Measurements from ENCODE around the gene KIF26B.
"Not testable (repeated sequence)": the region's sequence is repeated elsewhere in the genome, so short reads cannot be mapped to it uniquely, and the experiment has no call there.

Gene KIF26B

GRCh38 chr1:245698860-245699259 lies 544.1 kb downstream of the KIF26B start:
- no peak for DNase-seq (ENCODE audit: low read depth in 2 of 2)

GRCh38 chr1:245700631-245701030 lies 545.8 kb downstream of the KIF26B start:
- no peak for DNase-seq (ENCODE audit: low read depth in 2 of 2)

- no peak for DNase-seq (ENCODE audit: low read depth in 2 of 2)
Measured at GRCh38 chr1:245701631-245702030, 546.8 kb downstream of the KIF26B start.

- DNase-seq (ENCODE audit: low read depth in 2 of 2): no peak
Measured at GRCh38 chr1:245702346-245702745, 547.6 kb downstream of the KIF26B start.

GRCh38 chr1:245704341-245704740 lies 549.6 kb downstream of the KIF26B start:
- no peak for DNase-seq (ENCODE audit: low read depth in 2 of 2)

- DNase-seq (ENCODE audit: low read depth in 2 of 2): no peak
Measured at GRCh38 chr1:245704765-245705164, 550.0 kb downstream of the KIF26B start.

GRCh38 chr1:245707941-245708340 lies 553.2 kb downstream of the KIF26B start:
- DNase-seq (ENCODE audit: low read depth in 2 of 2): no peak

GRCh38 chr1:245710961-245711903 lies 556.4 kb downstream of the KIF26B start:
- no peak for DNase-seq (ENCODE audit: low read depth in 2 of 2)

GRCh38 chr1:245714027-245714426 lies 559.2 kb downstream of the KIF26B start:
- DNase-seq (ENCODE audit: low read depth in 2 of 2): not testable (repeated sequence)

- DNase-seq (ENCODE audit: low read depth in 2 of 2): no peak
Measured at GRCh38 chr1:245715291-245715701, 560.5 kb downstream of the KIF26B start.

- no peak for DNase-seq (ENCODE audit: low read depth in 2 of 2)
Measured at GRCh38 chr1:245715970-245716369, 561.2 kb downstream of the KIF26B start.

GRCh38 chr1:245716561-245716960 lies 561.8 kb downstream of the KIF26B start:
- no peak for DNase-seq (ENCODE audit: low read depth in 2 of 2)

GRCh38 chr1:245717611-245718010 lies 562.8 kb downstream of the KIF26B start:
- DNase-seq (ENCODE audit: low read depth in 2 of 2): no peak

GRCh38 chr1:245718123-245718522 lies 563.3 kb downstream of the KIF26B start:
- no peak for DNase-seq (ENCODE audit: low read depth in 2 of 2)

- DNase-seq (ENCODE audit: low read depth in 2 of 2): no peak
Measured at GRCh38 chr1:245718951-245719350, 564.2 kb downstream of the KIF26B start.

GRCh38 chr1:245721488-245721887 lies 566.7 kb downstream of the KIF26B start:
- DNase-seq (ENCODE audit: low read depth in 2 of 2): no peak

- not testable (repeated sequence) for DNase-seq (ENCODE audit: low read depth in 2 of 2)
Measured at GRCh38 chr1:245728035-245728434, 573.2 kb downstream of the KIF26B start.

GRCh38 chr1:245730801-245731200 lies 576.0 kb downstream of the KIF26B start:
- DNase-seq (ENCODE audit: low read depth in 2 of 2): no peak

- not testable (repeated sequence) for DNase-seq (ENCODE audit: low read depth in 2 of 2)
Measured at GRCh38 chr1:245740336-245740735, 585.6 kb downstream of the KIF26B start.

- DNase-seq (ENCODE audit: low read depth in 2 of 2): no peak
Measured at GRCh38 chr1:245742896-245743295, 588.1 kb downstream of the KIF26B start.

- no peak for DNase-seq (ENCODE audit: low read depth in 2 of 2)
Measured at GRCh38 chr1:245748240-245748639, 593.5 kb downstream of the KIF26B start.

GRCh38 chr1:245748646-245749045 lies 593.9 kb downstream of the KIF26B start:
- DNase-seq (ENCODE audit: low read depth in 2 of 2): no peak

- no peak for DNase-seq (ENCODE audit: low read depth in 2 of 2)
Measured at GRCh38 chr1:245749053-245749452, 594.3 kb downstream of the KIF26B start.

Data from stimulated activated CD8-positive, alpha-beta memory T cell treated with anti-CD3 and anti-CD28 coated beads, Interleukin-15, amount 100 ng/mL, for 4 hours (primary cell).